BJ (cell line): ENCODE measurements around the gene ECEL1. TPM values are rescaled to one million over a fixed set of nuclear protein-coding genes. Genes with fewer than 3 reads are reported as not detected.
"Not testable (repeated sequence)": the region's sequence is repeated elsewhere in the genome, so short reads cannot be mapped to it uniquely, and the experiment has no call there.

Experiments used
- CTCF ChIA-PET: fragments of 350-600 bp; formaldehyde crosslinking; extraction: SDS; loops from one replicate; lab custom pipeline; 2021; ENCODE audit warnings: antibody characterized with exemption, inconsistent platforms; lab: Yijun Ruan, JAX
- POLR2A ChIA-PET: fragments of 300-600 bp; sonication (Branson Sonifier 250); formaldehyde crosslinking; extraction: SDS; loops from one replicate; lab custom pipeline; 2021; ENCODE audit warnings: antibody characterized with exemption; lab: Charles Lee
- DNase-seq: peaks from one replicate; pipeline ENCODE4 v3.0.0-alpha.2; 2011; ENCODE audit warnings: low read depth
- H3K27me3 ChIP-seq: 2 replicates; pipeline ENCODE4 v1.6.0; 2011; ENCODE audit warnings: low read length; ENCODE audit not compliant: control insufficient read depth, insufficient read depth
- H3K36me3 ChIP-seq: 2 replicates; pipeline ENCODE4 v1.5.1; 2011; ENCODE audit warnings: low read length; ENCODE audit not compliant: control insufficient read depth, insufficient read depth
- H3K4me3 ChIP-seq: 2 replicates; pipeline ENCODE4 v1.5.1; 2011; ENCODE audit warnings: low read depth, mild to moderate bottlenecking, control low read depth, low read length
- polyA plus RNA-seq: library from polyadenylated mRNA; depleted of rRNA; stranded (reverse); fragments of >200 nt; gene quantifications from 2 replicates; pipeline ENCODE4 v1.2.3, GENCODE V29; 2011
- TF ChIP-seq, protein P1 (sequence below): IDR thresholded peaks from 2 replicates; pipeline ENCODE4 v1.5.1; 2011; ENCODE audit warnings: low read depth, mild to moderate bottlenecking, control low read depth, inconsistent platforms, low read length, moderate library complexity; ENCODE audit not compliant: insufficient read depth

ECEL1 gene
- polyA plus RNA-seq, 1 experiment, result not detected

DNA sequence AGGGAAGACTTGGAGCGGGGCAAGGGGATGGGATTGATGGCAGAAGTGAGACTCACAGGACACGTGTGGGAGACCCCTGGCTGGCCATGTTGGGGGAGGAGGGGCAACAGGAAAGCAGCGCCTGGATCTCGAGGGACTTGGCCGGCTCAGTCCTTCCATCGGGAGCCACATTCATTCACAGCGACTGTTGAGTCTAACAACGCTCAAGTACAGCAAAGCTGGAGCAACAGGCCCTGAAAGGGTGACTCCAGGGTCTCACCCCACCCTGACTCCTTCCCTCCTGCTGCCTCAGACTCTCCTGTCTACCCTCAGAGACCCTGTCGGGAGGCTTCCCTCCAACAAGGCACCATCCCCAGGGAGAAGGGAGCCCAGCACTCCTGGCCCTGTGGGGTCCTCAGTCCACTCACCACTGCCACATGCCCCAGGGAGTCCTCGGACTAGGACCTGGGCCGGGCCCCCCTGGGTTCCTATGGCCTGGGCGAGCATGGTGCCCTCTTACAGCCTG, 46.4 kb downstream of the ECEL1 start:
- Histone ChIP-seq H3K36me3 (no peaks in the 10 kb centered on the region), H3K27me3 (peaks cover 1% of the 10 kb centered on the region; the same call in 1 of the 2 replicates), H3K4me3 (no peak overlapping the region)
- CTCF ChIA-PET, result interaction anchor here (1.0 to 3.9 kb wide), 7 partner anchors 105 to 589 kb away, joined by 3 to 35 read pairs (median 4); no protein-coding TSS in a partner anchor
- TF ChIP-seq, protein P1, sequence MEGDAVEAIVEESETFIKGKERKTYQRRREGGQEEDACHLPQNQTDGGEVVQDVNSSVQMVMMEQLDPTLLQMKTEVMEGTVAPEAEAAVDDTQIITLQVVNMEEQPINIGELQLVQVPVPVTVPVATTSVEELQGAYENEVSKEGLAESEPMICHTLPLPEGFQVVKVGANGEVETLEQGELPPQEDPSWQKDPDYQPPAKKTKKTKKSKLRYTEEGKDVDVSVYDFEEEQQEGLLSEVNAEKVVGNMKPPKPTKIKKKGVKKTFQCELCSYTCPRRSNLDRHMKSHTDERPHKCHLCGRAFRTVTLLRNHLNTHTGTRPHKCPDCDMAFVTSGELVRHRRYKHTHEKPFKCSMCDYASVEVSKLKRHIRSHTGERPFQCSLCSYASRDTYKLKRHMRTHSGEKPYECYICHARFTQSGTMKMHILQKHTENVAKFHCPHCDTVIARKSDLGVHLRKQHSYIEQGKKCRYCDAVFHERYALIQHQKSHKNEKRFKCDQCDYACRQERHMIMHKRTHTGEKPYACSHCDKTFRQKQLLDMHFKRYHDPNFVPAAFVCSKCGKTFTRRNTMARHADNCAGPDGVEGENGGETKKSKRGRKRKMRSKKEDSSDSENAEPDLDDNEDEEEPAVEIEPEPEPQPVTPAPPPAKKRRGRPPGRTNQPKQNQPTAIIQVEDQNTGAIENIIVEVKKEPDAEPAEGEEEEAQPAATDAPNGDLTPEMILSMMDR, result no peak
- no peak for DNase-seq
- POLR2A ChIA-PET, result interaction anchor here (0.6 kb wide), 1 partner anchor 810 kb away, joined by 3 read pairs; the partner anchor contains the start of gene ATG16L1

DNA sequence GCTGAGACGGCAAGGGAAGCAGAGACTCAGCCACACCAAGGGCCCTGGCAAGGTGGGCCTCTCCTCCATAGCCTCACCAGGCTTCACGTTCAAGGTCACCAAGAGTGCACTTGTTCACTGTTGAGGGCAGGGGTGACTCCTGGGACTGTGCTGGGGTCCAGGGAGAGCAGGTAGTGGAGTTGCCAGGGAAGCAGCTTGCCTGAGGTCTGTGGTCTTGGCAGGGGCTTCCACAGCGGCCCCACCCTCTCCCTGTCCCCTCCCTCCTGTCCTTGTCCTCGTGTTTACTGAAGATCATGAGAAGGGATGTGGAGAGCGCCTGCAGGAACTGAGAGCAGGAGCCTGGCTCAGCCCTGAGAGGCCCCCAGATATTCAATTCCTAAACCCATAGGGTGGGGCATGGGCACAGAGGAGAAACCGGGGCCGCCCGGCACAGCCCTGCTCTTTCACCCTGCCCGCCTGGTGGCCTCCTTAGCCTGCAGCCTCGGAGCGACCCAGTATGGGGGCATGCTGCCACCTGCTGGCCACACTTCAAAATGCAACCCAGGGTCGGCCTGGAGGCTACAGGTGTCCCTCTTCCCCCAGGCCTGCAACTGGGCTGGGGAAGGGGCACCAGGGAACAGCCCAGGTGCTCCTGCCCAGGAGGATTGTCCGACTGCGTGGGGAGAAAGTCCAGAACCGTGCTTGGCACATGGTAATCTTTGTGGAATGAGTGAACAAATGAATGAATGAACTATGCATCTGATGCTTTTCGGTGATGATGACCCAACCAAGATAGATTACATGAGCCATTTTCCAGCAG, 47.2 kb downstream of the ECEL1 start:
- DNase-seq, result not testable (repeated sequence)
- POLR2A ChIA-PET, result interaction anchor here (0.6 kb wide), 1 partner anchor 811 kb away, joined by 3 read pairs; the partner anchor contains the start of gene ATG16L1

GRCh38 chr2:232439758-232440135, 47.9 kb downstream of the ECEL1 start:
- ChIA-PET CTCF (interaction anchor here (0.7 to 3.9 kb wide), 29 partner anchors 12 to 589 kb away, joined by 3 to 35 read pairs (median 5); no protein-coding TSS in a partner anchor), POLR2A (no interaction called here)
- Histone ChIP-seq H3K4me3 (no peak overlapping the region), H3K36me3 (no peaks in the 10 kb centered on the region), H3K27me3 (peaks cover 1% of the 10 kb centered on the region; the same call in 1 of the 2 replicates)
- no peak for DNase-seq
- TF ChIP-seq, protein P1, result no peak

More for the DNA sequence above, 47.2 kb downstream of the ECEL1 start:
- TF ChIP-seq, protein P1, result peak; percentile 88
- H3K27me3 ChIP-seq, H3K4me3 ChIP-seq, H3K36me3 ChIP-seq: not testable (repeated sequence)
- CTCF ChIA-PET, result interaction anchor here (0.9 to 3.9 kb wide), 23 partner anchors 16 to 589 kb away, joined by 3 to 35 read pairs (median 6); no protein-coding TSS in a partner anchor

- TF ChIP-seq, protein P1, result peak; percentile 49; the same call in 1 of the 2 replicates
- Histone ChIP-seq H3K27me3 (peaks cover 1% of the 10 kb centered on the region; the same call in 1 of the 2 replicates), H3K36me3 (no peaks in the 10 kb centered on the region), H3K4me3 (no peak overlapping the region)
- CTCF ChIA-PET, result interaction anchor here (0.6 to 3.9 kb wide), 35 partner anchors 9 to 588 kb away, joined by 3 to 35 read pairs (median 5); no protein-coding TSS in a partner anchor
- POLR2A ChIA-PET, result no interaction called here
- no peak for DNase-seq
Observed at GRCh38 chr2:232438951-232439757, 48.5 kb downstream of the ECEL1 start.
